Stomach smooth muscle (tissue), 2 donors: ENCODE data around the gene CNTRL.
"Not testable (repeated sequence)": the region's sequence is repeated elsewhere in the genome, so short reads cannot be mapped to it uniquely, and the experiment has no call there.

Experiments used
- H3K27ac ChIP-seq: one replicate; pipeline ENCODE4 v1.7.0; 2013; ENCODE audit warnings: mild to moderate bottlenecking, low read length, inconsistent platforms
- H3K27me3 ChIP-seq, 2 donors: one replicate each; pipeline ENCODE4 v1.7.0; 2013; ENCODE audit warnings: low read length in 2 of 2; ENCODE audit not compliant: insufficient read depth in 2 of 2, control insufficient read depth in 1 of 2
- H3K36me3 ChIP-seq, 2 donors: one replicate each; pipeline ENCODE4 v1.7.0; 2013; ENCODE audit warnings: low read length in 2 of 2; ENCODE audit not compliant: control insufficient read depth in 2 of 2, insufficient read depth in 2 of 2
- H3K4me1 ChIP-seq: one replicate; pipeline ENCODE4 v1.7.0; 2013; ENCODE audit warnings: low read length; ENCODE audit not compliant: control insufficient read depth, insufficient read depth
- H3K4me3 ChIP-seq, 2 donors: one replicate each; pipeline ENCODE4 v1.7.0; 2013; ENCODE audit warnings: low read length in 2 of 2
- H3K9ac ChIP-seq, 2 donors: one replicate each; pipeline ENCODE4 v1.7.0; 2013; ENCODE audit warnings: low read length in 2 of 2, mild to moderate bottlenecking in 1 of 2
- H3K9me3 ChIP-seq, 2 donors: one replicate each; pipeline ENCODE4 v1.7.0; 2013; ENCODE audit warnings: low read length in 2 of 2; ENCODE audit not compliant: control insufficient read depth in 2 of 2
- donor health status: healthy.
- donor health status: Pancreatic carcinoma.

CNTRL gene

GRCh38 chr9:121107029-121107428 lies 32.3 kb downstream of the CNTRL start:
- Histone ChIP-seq H3K9me3 (no peaks in the 10 kb centered on the region), H3K27me3 (no peaks in the 10 kb centered on the region), H3K4me1 (no peaks in the 10 kb centered on the region), H3K27ac (no peak overlapping the region), H3K9ac (no peak overlapping the region), H3K4me3 (no peak overlapping the region), H3K36me3 (peaks cover 0 to 3% of the 10 kb centered on the region in 2 donors)

GRCh38 chr9:121107881-121108280 lies 33.1 kb downstream of the CNTRL start:
- Histone ChIP-seq H3K9ac (no peak overlapping the region), H3K36me3 (peaks cover 0 to 3% of the 10 kb centered on the region in 2 donors), H3K27me3 (no peaks in the 10 kb centered on the region), H3K4me3 (no peak overlapping the region), H3K4me1 (no peaks in the 10 kb centered on the region), H3K9me3 (no peaks in the 10 kb centered on the region), H3K27ac (no peak overlapping the region)

- Histone ChIP-seq H3K9ac (no peak overlapping the region), H3K27ac (no peak overlapping the region), H3K9me3 (no peaks in the 10 kb centered on the region), H3K36me3 (peaks cover 0 to 5% of the 10 kb centered on the region in 2 donors), H3K4me1 (no peaks in the 10 kb centered on the region), H3K4me3 (no peak overlapping the region), H3K27me3 (no peaks in the 10 kb centered on the region)
Observed at GRCh38 chr9:121115466-121115865, 40.7 kb downstream of the CNTRL start.

GRCh38 chr9:121118266-121118665 lies 43.5 kb downstream of the CNTRL start:
- H3K36me3 ChIP-seq, result peaks cover 0 to 3% of the 10 kb centered on the region in 2 donors

GRCh38 chr9:121120386-121120785 lies 45.6 kb downstream of the CNTRL start:
- Histone ChIP-seq H3K4me1 (peaks cover 3% of the 10 kb centered on the region), H3K9ac (no peak overlapping the region), H3K27me3 (no peaks in the 10 kb centered on the region), H3K9me3 (no peaks in the 10 kb centered on the region), H3K4me3 (no peak overlapping the region), H3K36me3 (no peaks in the 10 kb centered on the region), H3K27ac (no peak overlapping the region)

More at GRCh38 chr9:121118266-121118665, 43.5 kb downstream of the CNTRL start:
- no peak overlapping the region for H3K9ac ChIP-seq
- H3K9me3 ChIP-seq, result no peaks in the 10 kb centered on the region
- no peak overlapping the region for H3K27ac ChIP-seq
- peaks cover 3% of the 10 kb centered on the region for H3K4me1 ChIP-seq
- no peaks in the 10 kb centered on the region for H3K27me3 ChIP-seq
- no peak overlapping the region for H3K4me3 ChIP-seq

DNA sequence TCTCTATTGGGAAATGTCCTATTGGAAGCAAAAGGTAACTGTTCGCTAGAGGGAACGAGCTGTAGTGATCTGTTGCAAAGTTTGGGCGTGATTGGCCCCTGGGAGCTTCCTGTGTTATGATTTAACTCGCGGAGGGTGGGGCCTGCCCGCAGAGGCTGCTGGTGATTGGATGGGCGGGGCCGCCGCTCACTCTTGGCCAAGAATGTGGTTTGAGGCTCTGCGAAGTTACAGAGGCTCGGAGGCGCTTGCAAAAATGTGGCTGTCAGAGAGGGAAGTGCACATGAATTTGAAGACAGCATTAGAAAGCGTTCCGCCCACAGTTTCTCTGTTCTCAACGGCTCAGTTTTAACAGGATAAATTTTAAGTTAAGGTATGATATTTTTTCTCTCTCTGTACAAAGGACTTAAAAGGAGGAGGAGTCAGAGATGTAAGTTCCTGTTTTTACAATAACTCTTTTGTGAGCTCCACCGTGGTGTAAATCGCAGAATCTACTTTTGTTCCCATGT lies 46.9 kb downstream of the CNTRL start:
- Histone ChIP-seq H3K36me3 (no peaks in the 10 kb centered on the region), H3K27ac (no peak overlapping the region), H3K4me1 (peaks cover 3% of the 10 kb centered on the region), H3K27me3 (no peaks in the 10 kb centered on the region), H3K9me3 (no peaks in the 10 kb centered on the region), H3K4me3 (peak overlapping the region; percentile 71 to 78), H3K9ac (peak overlapping the region; percentile 70 to 73)

GRCh38 chr9:121122246-121123032 lies 47.7 kb downstream of the CNTRL start:
- H3K9ac ChIP-seq, result peak overlapping the region; percentile 68 to 73

DNA sequence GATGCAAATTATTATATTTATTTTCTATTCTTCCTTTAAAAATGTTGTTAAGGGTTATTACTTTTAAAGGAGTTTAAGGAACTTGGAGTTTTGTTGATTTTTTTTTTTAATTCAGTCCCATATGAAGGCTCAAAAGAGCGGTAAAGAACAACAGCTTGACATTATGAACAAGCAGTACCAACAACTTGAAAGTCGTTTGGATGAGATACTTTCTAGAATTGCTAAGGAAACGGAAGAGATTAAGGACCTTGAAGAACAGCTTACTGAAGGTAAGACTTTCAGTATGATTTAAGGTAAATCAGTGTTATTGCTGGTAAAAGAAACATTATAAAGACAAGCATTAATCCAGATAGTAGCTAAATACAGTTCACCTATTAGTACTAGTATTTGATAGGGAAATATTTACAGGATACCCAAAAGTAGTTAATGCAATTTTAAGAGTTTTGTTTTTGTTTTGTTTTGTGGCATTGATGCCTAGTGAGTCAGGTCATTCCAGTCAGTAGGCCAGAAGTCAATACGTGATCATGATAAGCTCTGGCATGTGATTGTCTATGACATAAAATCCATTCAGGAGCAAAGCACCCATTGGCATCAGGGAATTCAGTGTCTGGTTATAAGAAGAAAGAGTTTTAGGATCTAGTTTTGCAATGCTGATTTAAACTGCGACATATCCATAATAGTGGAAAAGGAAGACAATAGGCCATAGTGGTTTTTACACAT lies 49.2 kb downstream of the CNTRL start:
- Histone ChIP-seq H3K9ac (no peak overlapping the region), H3K27me3 (no peaks in the 10 kb centered on the region), H3K27ac (no peak overlapping the region), H3K9me3 (no peaks in the 10 kb centered on the region), H3K4me3 (no peak overlapping the region), H3K4me1 (peaks cover 3% of the 10 kb centered on the region), H3K36me3 (peaks cover 0 to 3% of the 10 kb centered on the region in 2 donors)

More at GRCh38 chr9:121122246-121123032, 47.7 kb downstream of the CNTRL start:
- Histone ChIP-seq H3K27me3 (no peaks in the 10 kb centered on the region), H3K36me3 (peaks cover 0 to 3% of the 10 kb centered on the region in 2 donors), H3K4me3 (peak overlapping the region; percentile 71 to 78), H3K4me1 (peaks cover 3% of the 10 kb centered on the region), H3K9me3 (no peaks in the 10 kb centered on the region), H3K27ac (no peak overlapping the region)

DNA sequence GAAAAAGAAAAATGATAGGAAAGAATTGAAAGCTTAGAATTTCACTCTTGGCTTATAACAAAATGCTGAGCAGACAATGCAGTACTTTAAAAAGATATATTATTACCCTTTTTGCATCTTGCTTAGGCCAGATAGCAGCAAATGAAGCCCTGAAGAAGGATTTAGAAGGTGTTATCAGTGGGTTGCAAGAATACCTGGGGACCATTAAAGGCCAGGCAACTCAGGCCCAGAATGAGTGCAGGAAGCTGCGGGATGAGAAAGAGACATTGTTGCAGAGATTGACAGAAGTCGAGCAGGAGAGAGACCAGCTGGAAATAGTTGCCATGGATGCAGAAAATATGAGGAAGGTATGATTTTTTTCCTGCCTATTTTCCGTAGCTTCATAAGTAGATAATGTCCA lies 50.8 kb downstream of the CNTRL start:
- Histone ChIP-seq H3K9me3 (no peaks in the 10 kb centered on the region), H3K27me3 (no peaks in the 10 kb centered on the region), H3K36me3 (peaks cover 0 to 3% of the 10 kb centered on the region in 2 donors), H3K9ac (no peak overlapping the region), H3K27ac (no peak overlapping the region), H3K4me1 (peaks cover 3% of the 10 kb centered on the region), H3K4me3 (no peak overlapping the region)

DNA sequence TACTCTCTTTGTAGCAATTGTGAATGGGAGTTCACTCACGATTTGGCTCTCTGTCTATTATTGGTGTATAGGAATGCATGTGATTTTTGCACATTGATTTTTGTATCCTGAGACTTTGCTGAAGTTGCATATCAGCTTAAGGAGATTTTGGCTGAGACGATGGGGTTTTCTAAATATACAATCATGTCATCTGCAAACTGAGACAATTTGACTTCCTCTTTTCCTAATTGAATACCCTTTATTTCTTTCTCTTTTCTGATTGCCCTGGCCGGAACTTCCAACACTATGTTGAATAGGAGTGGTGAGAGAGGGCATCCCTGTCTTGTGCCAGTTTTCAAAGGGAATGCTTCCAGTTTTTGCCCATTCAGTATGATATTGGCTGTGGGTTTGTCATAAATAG lies 54.6 kb downstream of the CNTRL start:
- not testable (repeated sequence) for H3K27ac ChIP-seq, H3K36me3 ChIP-seq, H3K9ac ChIP-seq, H3K4me1 ChIP-seq, H3K4me3 ChIP-seq, H3K27me3 ChIP-seq, H3K9me3 ChIP-seq
